22Rv1 (cell line): ENCODE results near the gene MAP7D3.

Experiments used
- H3K27ac ChIP-seq: fragments of 450-650 bp; 2 replicates; pipeline ENCODE4 v1.5.1; 2017
- ZFX ChIP-seq: fragments of 450-650 bp; IDR thresholded peaks from 2 replicates; pipeline ENCODE4 v1.6.1; 2017; ENCODE audit warnings: antibody characterized with exemption, borderline replicate concordance
- TF ChIP-seq, protein P1 (sequence below): fragments of 450-650 bp; IDR thresholded peaks from 2 replicates; pipeline ENCODE4 v1.5.1; 2017; ENCODE audit warnings: mild to moderate bottlenecking

Gene MAP7D3

DNA sequence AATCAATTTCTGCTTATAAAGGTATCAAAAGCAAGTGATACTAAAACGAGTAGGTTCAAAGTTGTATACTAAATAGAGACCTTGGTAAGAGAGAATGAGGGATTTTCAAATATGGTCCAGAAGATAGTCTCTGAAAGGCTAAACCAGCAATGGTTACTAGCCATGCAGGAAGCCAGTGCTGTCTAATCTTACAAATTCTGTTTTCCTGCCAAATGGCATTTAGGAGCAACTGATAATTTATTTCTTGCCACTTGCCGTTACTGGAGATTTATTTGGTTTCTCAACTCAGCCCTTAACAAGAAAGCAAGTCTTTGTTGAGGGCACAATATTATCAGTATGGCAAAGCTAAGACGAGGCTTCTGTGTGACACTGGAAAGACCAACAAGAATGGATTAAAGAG is 47.2 kb downstream of the MAP7D3 start:
- no peak for TF ChIP-seq ZFX
- TF ChIP-seq, protein P1, sequence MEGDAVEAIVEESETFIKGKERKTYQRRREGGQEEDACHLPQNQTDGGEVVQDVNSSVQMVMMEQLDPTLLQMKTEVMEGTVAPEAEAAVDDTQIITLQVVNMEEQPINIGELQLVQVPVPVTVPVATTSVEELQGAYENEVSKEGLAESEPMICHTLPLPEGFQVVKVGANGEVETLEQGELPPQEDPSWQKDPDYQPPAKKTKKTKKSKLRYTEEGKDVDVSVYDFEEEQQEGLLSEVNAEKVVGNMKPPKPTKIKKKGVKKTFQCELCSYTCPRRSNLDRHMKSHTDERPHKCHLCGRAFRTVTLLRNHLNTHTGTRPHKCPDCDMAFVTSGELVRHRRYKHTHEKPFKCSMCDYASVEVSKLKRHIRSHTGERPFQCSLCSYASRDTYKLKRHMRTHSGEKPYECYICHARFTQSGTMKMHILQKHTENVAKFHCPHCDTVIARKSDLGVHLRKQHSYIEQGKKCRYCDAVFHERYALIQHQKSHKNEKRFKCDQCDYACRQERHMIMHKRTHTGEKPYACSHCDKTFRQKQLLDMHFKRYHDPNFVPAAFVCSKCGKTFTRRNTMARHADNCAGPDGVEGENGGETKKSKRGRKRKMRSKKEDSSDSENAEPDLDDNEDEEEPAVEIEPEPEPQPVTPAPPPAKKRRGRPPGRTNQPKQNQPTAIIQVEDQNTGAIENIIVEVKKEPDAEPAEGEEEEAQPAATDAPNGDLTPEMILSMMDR = no peak
- no peak overlapping the region for H3K27ac ChIP-seq

- no peak overlapping the region for H3K27ac ChIP-seq
- no peak for TF ChIP-seq ZFX
- TF ChIP-seq, protein P1 = no peak
Observed at GRCh38 chrX:136203438-136203837, 47.8 kb downstream of the MAP7D3 start.

- H3K27ac ChIP-seq = no peak overlapping the region
Observed at GRCh38 chrX:136202889-136203288, 48.3 kb downstream of the MAP7D3 start.

DNA sequence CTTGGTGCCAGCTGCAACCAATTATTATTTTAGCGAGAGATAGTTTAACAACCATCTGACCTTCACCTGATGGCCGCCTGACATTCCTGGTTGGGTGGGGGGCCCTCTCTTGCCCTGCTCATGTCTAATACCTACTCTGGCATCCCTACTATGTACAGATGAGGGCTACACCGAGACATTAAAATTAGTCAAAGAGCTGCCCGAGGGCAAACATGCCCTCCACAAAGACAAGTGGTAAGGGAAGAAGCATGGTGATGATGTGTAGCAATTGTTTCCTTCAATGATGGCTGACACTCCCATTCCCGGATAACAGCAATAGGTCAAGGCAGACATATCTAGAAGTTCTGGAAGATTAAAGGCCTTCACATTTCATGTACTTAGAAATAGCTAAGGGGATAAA is 49.6 kb downstream of the MAP7D3 start:
- H3K27ac ChIP-seq = no peak overlapping the region
- TF ChIP-seq, protein P1 = no peak
- no peak for TF ChIP-seq ZFX

More at GRCh38 chrX:136202889-136203288, 48.3 kb downstream of the MAP7D3 start:
- TF ChIP-seq, protein P1 = no peak
- TF ChIP-seq ZFX = no peak

- TF ChIP-seq, protein P1 = no peak
- TF ChIP-seq ZFX = no peak
- no peak overlapping the region for H3K27ac ChIP-seq
Observed at GRCh38 chrX:136200466-136200865, 50.7 kb downstream of the MAP7D3 start.

- H3K27ac ChIP-seq = no peak overlapping the region
- TF ChIP-seq, protein P1 = no peak
- TF ChIP-seq ZFX = no peak
Observed at GRCh38 chrX:136199365-136199764, 51.8 kb downstream of the MAP7D3 start.

DNA sequence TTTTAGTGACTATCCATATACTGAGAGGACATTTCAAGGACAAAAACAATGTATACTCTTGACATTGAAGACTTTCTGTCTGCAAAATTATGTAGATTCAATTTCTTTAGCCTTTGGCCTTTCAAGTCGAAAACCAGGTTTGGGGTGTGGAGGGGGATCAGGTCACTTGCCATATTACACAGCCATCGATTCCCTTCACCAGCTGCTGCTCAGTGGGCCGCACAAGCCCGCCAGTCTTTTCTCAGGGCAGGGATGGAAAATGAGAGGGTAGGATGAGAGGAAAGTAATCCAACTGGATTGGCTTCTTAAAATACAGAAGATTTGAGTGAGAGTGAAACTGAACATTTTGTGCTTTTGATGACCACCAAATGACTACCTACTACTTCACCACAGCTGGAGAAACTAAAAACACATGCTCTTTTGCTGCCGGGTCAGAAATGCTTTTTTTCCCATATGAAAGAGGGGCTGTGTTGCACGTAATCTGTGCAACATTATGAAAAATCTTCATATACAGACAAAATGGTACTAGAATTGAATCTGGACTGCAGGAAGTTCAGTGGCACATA is 52.4 kb downstream of the MAP7D3 start:
- TF ChIP-seq, protein P1 = no peak
- no peak for TF ChIP-seq ZFX
- H3K27ac ChIP-seq = no peak overlapping the region
